ENCODE results near the gene MTHFD1L.

DNA sequence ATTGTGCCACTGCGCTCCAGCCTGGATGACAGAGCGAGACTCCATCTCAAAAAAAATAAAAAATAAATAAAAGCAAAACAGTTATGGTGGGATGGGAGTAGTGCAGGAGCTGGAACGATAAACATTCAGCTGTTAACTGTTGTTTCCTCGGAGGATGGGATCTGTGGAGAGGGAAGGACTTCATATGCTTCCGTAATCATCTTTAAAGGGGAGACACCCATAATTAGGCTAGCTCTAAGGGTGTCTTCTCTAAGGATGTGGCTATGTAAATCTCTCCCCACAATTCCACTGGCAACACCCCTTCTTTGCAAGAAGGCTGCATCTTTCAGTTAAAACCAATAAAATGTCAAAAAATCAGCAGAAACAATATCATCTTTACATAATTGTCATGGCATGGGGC lies 42.6 kb upstream of the MTHFD1L start:
- TF ChIP-seq CTCF (IDR thresholded peaks at IDR 0.05) (no peak), POLR2A (IDR thresholded peaks at IDR 0.05) (no peak)
